Smooth muscle cell (in vitro differentiated cells): ENCODE data around the gene RPS4Y1. TPM values are rescaled to one million over a fixed set of nuclear protein-coding genes. Genes with fewer than 3 reads are reported as not detected.

ENCODE experiments used
- DNase-seq: peaks from one replicate; lab custom pipeline; 2025; ENCODE audit not compliant: unreplicated experiment; lab: John Stamatoyannopoulos, UW
- H2AFZ ChIP-seq: fragments of 200-600 bp; sonication (generic); 2 replicates; pipeline ENCODE4 v1.6.0; 2016; ENCODE audit warnings: antibody characterized with exemption, low read depth, mild to moderate bottlenecking
- H3F3A ChIP-seq: fragments of 200-600 bp; sonication (generic); 2 replicates; pipeline ENCODE4 v1.6.0; 2017; ENCODE audit warnings: antibody characterized with exemption, low read depth
- H3K27ac ChIP-seq: fragments of 200-600 bp; sonication (generic); 2 replicates; pipeline ENCODE4 v1.5.1; 2016; ENCODE audit warnings: low read depth, mild to moderate bottlenecking
- H3K27me3 ChIP-seq: fragments of 200-600 bp; sonication (generic); 2 replicates; pipeline ENCODE4 v1.6.1; 2016; ENCODE audit warnings: low read depth, mild to moderate bottlenecking
- H3K36me3 ChIP-seq: fragments of 200-600 bp; sonication (generic); 2 replicates; pipeline ENCODE4 v1.5.1; 2016; ENCODE audit warnings: low read depth
- H3K4me1 ChIP-seq: fragments of 200-600 bp; sonication (generic); 2 replicates; pipeline ENCODE4 v1.5.1; 2016; ENCODE audit warnings: low read depth
- H3K4me2 ChIP-seq: fragments of 200-600 bp; sonication (generic); 2 replicates; pipeline ENCODE4 v1.6.0; 2016; ENCODE audit warnings: mild to moderate bottlenecking
- H3K4me3 ChIP-seq: fragments of 200-600 bp; sonication (generic); 2 replicates; pipeline ENCODE4 v1.5.1; 2016; ENCODE audit warnings: mild to moderate bottlenecking
- H3K79me2 ChIP-seq: fragments of 200-600 bp; sonication (generic); 2 replicates; pipeline ENCODE4 v1.6.0; 2016; ENCODE audit warnings: low read depth, mild to moderate bottlenecking
- H3K9ac ChIP-seq: fragments of 200-600 bp; sonication (generic); 2 replicates; pipeline ENCODE4 v1.6.0; 2016; ENCODE audit warnings: low read depth
- H3K9me3 ChIP-seq: fragments of 200-600 bp; sonication (generic); replicated peaks from 2 replicates; pipeline ENCODE4 v1.5.1; 2016; ENCODE audit warnings: low read depth
- H4K20me1 ChIP-seq: fragments of 200-600 bp; sonication (generic); 2 replicates; pipeline ENCODE4 v1.6.0; 2016; ENCODE audit warnings: low read depth
- CTCF ChIP-seq: fragments of 200-600 bp; sonication (generic); IDR thresholded peaks from 2 replicates; pipeline ENCODE4 v1.5.1; 2017; ENCODE audit warnings: borderline replicate concordance, mild to moderate bottlenecking, antibody characterized with exemption; ENCODE audit not compliant: insufficient read depth, poor library complexity, severe bottlenecking
- WGBS: methylation state at CpG from one replicate; pipeline ENCODE4 v1.1.7; 2016; ENCODE audit warnings: low lambda C conversion rate; 5-methylcytosine and 5-hydroxymethylcytosine counted together
- polyA plus RNA-seq: library from polyadenylated mRNA; unstranded; fragments of >200 nt; fragmentation: Nextera tagmentation; extraction: Ambion mirVana; gene quantifications from 2 replicates; pipeline ENCODE4 v1.2.1, GENCODE V29; 2016
- total RNA-seq: library from RNA; depleted of rRNA; stranded (reverse); fragments of >200 nt; gene quantifications from 2 replicates; pipeline ENCODE4 v1.2.3, GENCODE V29; 2014

RPS4Y1 gene
- total and polyA plus RNA-seq, 2 experiments from 2014 or later = not detected

- Histone ChIP-seq H3K4me2 (no peak overlapping the region), H3K9ac (no peak overlapping the region), H3K9me3 (no peaks in the 10 kb centered on the region), H3K27me3 (no peaks in the 10 kb centered on the region), H3K4me1 (no peaks in the 10 kb centered on the region), H2AFZ (no peak overlapping the region), H3K36me3 (no peaks in the 10 kb centered on the region), H4K20me1 (no peaks in the 10 kb centered on the region), H3F3A (no peaks in the 10 kb centered on the region), H3K27ac (no peak overlapping the region), H3K79me2 (no peaks in the 10 kb centered on the region), H3K4me3 (no peak overlapping the region)
- no CpG with 5 or more reads among the region's 6 CpGs for WGBS
- DNase-seq = no peak
- no peak for TF ChIP-seq CTCF
Measured at GRCh38 chrY:2854145-2854774, 12.9 kb downstream of the RPS4Y1 start.

GRCh38 chrY:2857068-2857467 is 15.7 kb downstream of the RPS4Y1 start:
- Histone ChIP-seq H3K4me1 (no peaks in the 10 kb centered on the region), H3K9me3 (no peaks in the 10 kb centered on the region), H3F3A (no peaks in the 10 kb centered on the region), H2AFZ (no peak overlapping the region), H3K79me2 (no peaks in the 10 kb centered on the region), H3K9ac (no peak overlapping the region), H3K27me3 (no peaks in the 10 kb centered on the region), H3K36me3 (no peaks in the 10 kb centered on the region), H4K20me1 (no peaks in the 10 kb centered on the region), H3K4me2 (no peak overlapping the region), H3K4me3 (no peak overlapping the region), H3K27ac (no peak overlapping the region)
- no peak for DNase-seq
- no peak for TF ChIP-seq CTCF
- WGBS = no CpG with 5 or more reads among the region's 5 CpGs

- Histone ChIP-seq H3K4me2 (no peak overlapping the region), H3K79me2 (no peaks in the 10 kb centered on the region), H3K9me3 (no peaks in the 10 kb centered on the region), H4K20me1 (no peaks in the 10 kb centered on the region), H3K27me3 (no peaks in the 10 kb centered on the region), H2AFZ (no peak overlapping the region), H3K36me3 (no peaks in the 10 kb centered on the region), H3K4me3 (no peak overlapping the region), H3K4me1 (no peaks in the 10 kb centered on the region), H3K27ac (no peak overlapping the region), H3K9ac (no peak overlapping the region), H3F3A (no peaks in the 10 kb centered on the region)
- no CpG with 5 or more reads among the region's 4 CpGs for WGBS
- DNase-seq = no peak
- TF ChIP-seq CTCF = no peak
Measured at GRCh38 chrY:2857686-2858085, 16.3 kb downstream of the RPS4Y1 start.

- Histone ChIP-seq H3K79me2 (no peaks in the 10 kb centered on the region), H4K20me1 (no peaks in the 10 kb centered on the region), H3K9ac (no peak overlapping the region), H2AFZ (no peak overlapping the region), H3K36me3 (no peaks in the 10 kb centered on the region), H3K4me2 (no peak overlapping the region), H3K4me1 (no peaks in the 10 kb centered on the region), H3F3A (no peaks in the 10 kb centered on the region), H3K27ac (no peak overlapping the region), H3K9me3 (no peaks in the 10 kb centered on the region), H3K27me3 (no peaks in the 10 kb centered on the region), H3K4me3 (no peak overlapping the region)
- DNase-seq = no peak
- WGBS = no CpG with 5 or more reads among the region's 4 CpGs
- TF ChIP-seq CTCF = no peak
Measured at GRCh38 chrY:2859782-2860181, 18.4 kb downstream of the RPS4Y1 start.
